H54 (cell line): ENCODE results near the gene ZCCHC3.
"Not testable (repeated sequence)": the region's sequence is repeated elsewhere in the genome, so short reads cannot be mapped to it uniquely, and the experiment has no call there.

Experiments
- DNase-seq: peaks from one replicate; pipeline ENCODE4 v3.0.0; 2011; ENCODE audit warnings: low spot score, mixed read lengths; ENCODE audit not compliant: insufficient read length
- FAIRE-seq: peaks from 3 replicates; lab custom pipeline; 2011; peaks lifted over from hg19 to GRCh38; lab: Jason Lieb, UNC
- POLR2A ChIP-seq: IDR thresholded peaks from 2 replicates; pipeline ENCODE4 v1.6.1; 2011; ENCODE audit warnings: low read depth, mild to moderate bottlenecking, low read length

ZCCHC3 gene

GRCh38 chr20:330233-331149 is 33.1 kb downstream of the ZCCHC3 start:
- DNase-seq (peak; percentile 72), FAIRE-seq (no peak)
- TF ChIP-seq POLR2A, result no peak

- no peak for FAIRE-seq
- no peak for TF ChIP-seq POLR2A
- no peak for DNase-seq
Measured at GRCh38 chr20:334578-334977, 37.2 kb downstream of the ZCCHC3 start.

GRCh38 chr20:336040-336439 is 38.7 kb downstream of the ZCCHC3 start:
- not testable (repeated sequence) for DNase-seq, FAIRE-seq

GRCh38 chr20:341682-342081 is 44.3 kb downstream of the ZCCHC3 start:
- FAIRE-seq, result peak; percentile 58
- DNase-seq, result no peak
- TF ChIP-seq POLR2A, result no peak

GRCh38 chr20:343107-343506 is 45.7 kb downstream of the ZCCHC3 start:
- no peak for TF ChIP-seq POLR2A
- FAIRE-seq, result no peak

GRCh38 chr20:346033-346639 is 48.8 kb downstream of the ZCCHC3 start:
- no peak for FAIRE-seq
- no peak for DNase-seq
- no peak for TF ChIP-seq POLR2A

More at GRCh38 chr20:343107-343506, 45.7 kb downstream of the ZCCHC3 start:
- DNase-seq, result no peak

- TF ChIP-seq POLR2A, result peak; percentile 53
- DNase-seq (peak; percentile 69), FAIRE-seq (no peak)
Measured at GRCh38 chr20:346640-347316, 49.4 kb downstream of the ZCCHC3 start, which contains the start of gene NRSN2. TSS of gene NRSN2 (plus strand) at chr20:347111. CDS start at chr20:349644, 2,533 bp downstream.

GRCh38 chr20:347317-347639 is 49.9 kb downstream of the ZCCHC3 start:
- no peak for TF ChIP-seq POLR2A
- DNase-seq (no peak), FAIRE-seq (no peak)

GRCh38 chr20:347640-348484 is 50.5 kb downstream of the ZCCHC3 start:
- TF ChIP-seq POLR2A, result peak; percentile 70
- DNase-seq, result peak; percentile 96
- no peak for FAIRE-seq

GRCh38 chr20:348972-349841 is 51.8 kb downstream of the ZCCHC3 start:
- no peak for TF ChIP-seq POLR2A
- no peak for DNase-seq
- no peak for FAIRE-seq
